ENCODE results near the gene DOCK6.

Gene DOCK6

GRCh38 chr19:11264452-11265176 is 2.3 kb upstream of the DOCK6 start:
- DNase-seq (ENCODE audit: low spot score) = no peak
- peaks cover 82% of the 10 kb centered on the region for H3K27me3 Mint-ChIP-seq (ENCODE audit: low read depth)
- no peaks in the 10 kb centered on the region for H3K36me3 Mint-ChIP-seq (ENCODE audit: low read depth)
- no peaks in the 10 kb centered on the region for H3K9me3 Mint-ChIP-seq
- no peak overlapping the region for H3K27ac Mint-ChIP-seq
- no peak overlapping the region for H3K4me3 Mint-ChIP-seq
- no peaks in the 10 kb centered on the region for H3K4me1 Mint-ChIP-seq (ENCODE audit: low read depth)

GRCh38 chr19:11263726-11264125 is 1.4 kb upstream of the DOCK6 start:
- H3K27ac Mint-ChIP-seq = no peak overlapping the region
- peaks cover 75% of the 10 kb centered on the region for H3K27me3 Mint-ChIP-seq (ENCODE audit: low read depth)
- no peaks in the 10 kb centered on the region for H3K9me3 Mint-ChIP-seq
- H3K36me3 Mint-ChIP-seq (ENCODE audit: low read depth) = no peaks in the 10 kb centered on the region
- DNase-seq (ENCODE audit: low spot score) = no peak
- H3K4me3 Mint-ChIP-seq = peak overlapping the region; percentile 40
- no peaks in the 10 kb centered on the region for H3K4me1 Mint-ChIP-seq (ENCODE audit: low read depth)

GRCh38 chr19:11261431-11261970 is 823 bp downstream of the DOCK6 start:
- Mint-ChIP-seq H3K4me1 (ENCODE audit: low read depth) (no peaks in the 10 kb centered on the region), H3K4me3 (no peak overlapping the region), H3K9me3 (no peaks in the 10 kb centered on the region), H3K36me3 (ENCODE audit: low read depth) (no peaks in the 10 kb centered on the region), H3K27me3 (ENCODE audit: low read depth) (peaks cover 54% of the 10 kb centered on the region), H3K27ac (no peak overlapping the region)
- no peak for DNase-seq (ENCODE audit: low spot score)

- no peak for DNase-seq (ENCODE audit: low spot score)
- Mint-ChIP-seq H3K27me3 (ENCODE audit: low read depth) (peaks cover 49% of the 10 kb centered on the region), H3K36me3 (ENCODE audit: low read depth) (no peaks in the 10 kb centered on the region), H3K4me1 (ENCODE audit: low read depth) (no peaks in the 10 kb centered on the region), H3K4me3 (peak overlapping the region; percentile 55), H3K27ac (no peak overlapping the region), H3K9me3 (no peaks in the 10 kb centered on the region)
Measured at GRCh38 chr19:11260996-11261395, 1.3 kb downstream of the DOCK6 start.

- peaks cover 20% of the 10 kb centered on the region for H3K27me3 Mint-ChIP-seq (ENCODE audit: low read depth)
- H3K4me3 Mint-ChIP-seq = no peak overlapping the region
- no peaks in the 10 kb centered on the region for H3K9me3 Mint-ChIP-seq
- H3K27ac Mint-ChIP-seq = no peak overlapping the region
- DNase-seq (ENCODE audit: low spot score) = no peak
- no peaks in the 10 kb centered on the region for H3K36me3 Mint-ChIP-seq (ENCODE audit: low read depth)
- no peaks in the 10 kb centered on the region for H3K4me1 Mint-ChIP-seq (ENCODE audit: low read depth)
Measured at GRCh38 chr19:11257846-11258380, 4.4 kb downstream of the DOCK6 start.

GRCh38 chr19:11256189-11256588 is 6.1 kb downstream of the DOCK6 start:
- no peak for DNase-seq (ENCODE audit: low spot score)
- H3K27me3 Mint-ChIP-seq (ENCODE audit: low read depth) = peaks cover 10% of the 10 kb centered on the region
- H3K4me1 Mint-ChIP-seq (ENCODE audit: low read depth) = no peaks in the 10 kb centered on the region
- H3K36me3 Mint-ChIP-seq (ENCODE audit: low read depth) = no peaks in the 10 kb centered on the region
- H3K9me3 Mint-ChIP-seq = no peaks in the 10 kb centered on the region
- H3K4me3 Mint-ChIP-seq = no peak overlapping the region
- no peak overlapping the region for H3K27ac Mint-ChIP-seq

GRCh38 chr19:11254666-11255065 is 7.7 kb downstream of the DOCK6 start:
- Mint-ChIP-seq H3K27ac (no peak overlapping the region), H3K36me3 (ENCODE audit: low read depth) (no peaks in the 10 kb centered on the region), H3K4me1 (ENCODE audit: low read depth) (no peaks in the 10 kb centered on the region), H3K9me3 (no peaks in the 10 kb centered on the region), H3K27me3 (ENCODE audit: low read depth) (no peaks in the 10 kb centered on the region), H3K4me3 (no peak overlapping the region)
- DNase-seq (ENCODE audit: low spot score) = no peak

GRCh38 chr19:11252665-11253355 is 9.5 kb downstream of the DOCK6 start:
- Mint-ChIP-seq H3K36me3 (ENCODE audit: low read depth) (no peaks in the 10 kb centered on the region), H3K4me3 (no peak overlapping the region), H3K9me3 (no peaks in the 10 kb centered on the region), H3K4me1 (ENCODE audit: low read depth) (no peaks in the 10 kb centered on the region), H3K27me3 (ENCODE audit: low read depth) (no peaks in the 10 kb centered on the region), H3K27ac (no peak overlapping the region)
- DNase-seq (ENCODE audit: low spot score) = no peak

GRCh38 chr19:11251650-11252314 is 10.5 kb downstream of the DOCK6 start:
- H3K27ac Mint-ChIP-seq = no peak overlapping the region
- H3K27me3 Mint-ChIP-seq (ENCODE audit: low read depth) = no peaks in the 10 kb centered on the region
- no peaks in the 10 kb centered on the region for H3K4me1 Mint-ChIP-seq (ENCODE audit: low read depth)
- H3K4me3 Mint-ChIP-seq = no peak overlapping the region
- no peaks in the 10 kb centered on the region for H3K9me3 Mint-ChIP-seq
- no peak for DNase-seq (ENCODE audit: low spot score)
- no peaks in the 10 kb centered on the region for H3K36me3 Mint-ChIP-seq (ENCODE audit: low read depth)

- DNase-seq (ENCODE audit: low spot score) = no peak
- no peaks in the 10 kb centered on the region for H3K4me1 Mint-ChIP-seq (ENCODE audit: low read depth)
- H3K27me3 Mint-ChIP-seq (ENCODE audit: low read depth) = no peaks in the 10 kb centered on the region
- no peaks in the 10 kb centered on the region for H3K9me3 Mint-ChIP-seq
- H3K36me3 Mint-ChIP-seq (ENCODE audit: low read depth) = no peaks in the 10 kb centered on the region
- no peak overlapping the region for H3K27ac Mint-ChIP-seq
- H3K4me3 Mint-ChIP-seq = no peak overlapping the region
Measured at GRCh38 chr19:11251217-11251616, 11.1 kb downstream of the DOCK6 start.

- no peaks in the 10 kb centered on the region for H3K36me3 Mint-ChIP-seq (ENCODE audit: low read depth)
- H3K9me3 Mint-ChIP-seq = no peaks in the 10 kb centered on the region
- H3K27me3 Mint-ChIP-seq (ENCODE audit: low read depth) = no peaks in the 10 kb centered on the region
- no peak overlapping the region for H3K27ac Mint-ChIP-seq
- no peak overlapping the region for H3K4me3 Mint-ChIP-seq
- DNase-seq (ENCODE audit: low spot score) = no peak
- H3K4me1 Mint-ChIP-seq (ENCODE audit: low read depth) = no peaks in the 10 kb centered on the region
Measured at GRCh38 chr19:11248852-11249251, 13.5 kb downstream of the DOCK6 start.

- no peak overlapping the region for H3K4me3 Mint-ChIP-seq
- H3K4me1 Mint-ChIP-seq (ENCODE audit: low read depth) = peaks cover 3% of the 10 kb centered on the region
- H3K36me3 Mint-ChIP-seq (ENCODE audit: low read depth) = no peaks in the 10 kb centered on the region
- no peaks in the 10 kb centered on the region for H3K27me3 Mint-ChIP-seq (ENCODE audit: low read depth)
- no peak overlapping the region for H3K27ac Mint-ChIP-seq
- no peaks in the 10 kb centered on the region for H3K9me3 Mint-ChIP-seq
- DNase-seq (ENCODE audit: low spot score) = no peak
Measured at GRCh38 chr19:11247934-11248333, 14.4 kb downstream of the DOCK6 start.

- Mint-ChIP-seq H3K4me3 (no peak overlapping the region), H3K9me3 (no peaks in the 10 kb centered on the region), H3K27ac (no peak overlapping the region), H3K36me3 (ENCODE audit: low read depth) (no peaks in the 10 kb centered on the region), H3K27me3 (ENCODE audit: low read depth) (peaks cover 2% of the 10 kb centered on the region), H3K4me1 (ENCODE audit: low read depth) (peaks cover 3% of the 10 kb centered on the region)
- DNase-seq (ENCODE audit: low spot score) = no peak
Measured at GRCh38 chr19:11247391-11247790, 14.9 kb downstream of the DOCK6 start.

- peaks cover 2% of the 10 kb centered on the region for H3K27me3 Mint-ChIP-seq (ENCODE audit: low read depth)
- H3K4me3 Mint-ChIP-seq = no peak overlapping the region
- H3K27ac Mint-ChIP-seq = no peak overlapping the region
- peaks cover 3% of the 10 kb centered on the region for H3K4me1 Mint-ChIP-seq (ENCODE audit: low read depth)
- H3K36me3 Mint-ChIP-seq (ENCODE audit: low read depth) = no peaks in the 10 kb centered on the region
- no peaks in the 10 kb centered on the region for H3K9me3 Mint-ChIP-seq
- DNase-seq (ENCODE audit: low spot score) = no peak
Measured at GRCh38 chr19:11246941-11247340, 15.4 kb downstream of the DOCK6 start.
